Lung (tissue), 12 donors: Measurements from ENCODE around the gene ZBTB21. TPM values are rescaled to one million over a fixed set of nuclear protein-coding genes. Genes with fewer than 3 reads are reported as not detected.
A peak's percentile ranks its signal among the peaks of the same experiment; 100 is the strongest.
"Not testable (repeated sequence)": the region's sequence is repeated elsewhere in the genome, so short reads cannot be mapped to it uniquely, and the experiment has no call there.

Experiments used
- ATAC-seq: fragments of 200-7000 bp; cut with Tn5 transposase; one replicate; pipeline ENCODE4 v1.9.1; 2020; ENCODE audit warnings: moderate number of reproducible peaks; ENCODE audit not compliant: insufficient read depth, low FRiP score
- DNase-seq, 3 donors: peaks; one replicate each; pipeline ENCODE4 v3.0.0-alpha.2; 2013 to 2017
- H3K27ac ChIP-seq, 2 donors: one replicate each; pipeline ENCODE4 v1.5.1; 2013; ENCODE audit warnings: mild to moderate bottlenecking in 2 of 2, moderate library complexity in 2 of 2, control low read depth in 1 of 2, inconsistent platforms in 1 of 2, low read depth in 1 of 2, low read length in 1 of 2
- H3K27me3 ChIP-seq, 3 donors: one replicate each; pipeline ENCODE4 v1.5.1; 2013; ENCODE audit warnings: low read length in 2 of 3; ENCODE audit not compliant: control insufficient read depth in 3 of 3, insufficient read depth in 3 of 3
- H3K36me3 ChIP-seq, 4 donors: one replicate each; pipeline ENCODE4 v1.5.1; 2013; ENCODE audit warnings: low read length in 4 of 4, mild to moderate bottlenecking in 1 of 4, moderate library complexity in 1 of 4; ENCODE audit not compliant: control insufficient read depth in 4 of 4, insufficient read depth in 4 of 4
- H3K4me1 ChIP-seq, 5 donors: one replicate each; pipeline ENCODE4 v1.5.1; 2013; ENCODE audit warnings: low read length in 5 of 5, mild to moderate bottlenecking in 2 of 5, moderate library complexity in 1 of 5; ENCODE audit not compliant: control insufficient read depth in 5 of 5, insufficient read depth in 5 of 5
- H3K4me3 ChIP-seq: one replicate; pipeline ENCODE4 v1.5.1; 2013; ENCODE audit warnings: mild to moderate bottlenecking, control low read depth, moderate library complexity
- H3K9ac ChIP-seq, 2 donors: one replicate each; pipeline ENCODE4 v1.5.1; 2013; ENCODE audit warnings: low read length in 2 of 2, control low read depth in 1 of 2; ENCODE audit not compliant: insufficient read depth in 1 of 2
- H3K9me3 ChIP-seq, 4 donors: one replicate each; pipeline ENCODE4 v1.5.1; 2013; ENCODE audit warnings: low read length in 3 of 4, mild to moderate bottlenecking in 1 of 4, moderate library complexity in 1 of 4; ENCODE audit not compliant: control insufficient read depth in 4 of 4, insufficient read depth in 3 of 4
- CTCF ChIP-seq: IDR thresholded peaks from 2 replicates; pipeline ENCODE4 v1.5.1; 2012; ENCODE audit warnings: mild to moderate bottlenecking; ENCODE audit errors: control extremely low read depth, extremely low read depth
- WGBS, 2 donors: extraction: QIAGEN DNeasy Blood & Tissue Kit; methylation state at CpG; one replicate each; pipeline ENCODE4 v1.1.7; 2013; 5-methylcytosine and 5-hydroxymethylcytosine counted together
- polyA plus RNA-seq, 2 donors: library from polyadenylated mRNA; stranded (reverse); fragments of 200-250 nt; gene quantifications; one replicate each; pipeline ENCODE4 v1.2.1, GENCODE V29; 2013
- total RNA-seq, 2 donors: library from RNA; depleted of rRNA in 1 of 2; stranded (reverse); fragments of >200 nt in 1 of 2; gene quantifications; one replicate each; pipeline ENCODE4 v1.2.1, GENCODE V29; 2014 to 2021
- donor health status: control.
- donor health status: control.
- donor health status: Bipolar disorder and iron deficiency.
- donor health status: healthy.
- donor health status: DM: yes; HTN: yes; CAD: no.

Gene ZBTB21
- total and polyA plus RNA-seq, 4 donors = 3.2 to 15.4 (median 7.5) TPM

GRCh38 chr21:41952568-41953248 is 57.5 kb downstream of the ZBTB21 start:
- Histone ChIP-seq H3K9me3 (no peaks in the 10 kb centered on the region), H3K27me3 (no peaks in the 10 kb centered on the region), H3K9ac (peak overlapping the region in 1 of 2 donors; percentile 49), H3K36me3 (no peaks in the 10 kb centered on the region), H3K4me3 (peak overlapping the region; percentile 72), H3K27ac (peak overlapping the region; percentile 20 to 42), H3K4me1 (peaks cover 0 to 31% (median 20%) of the 10 kb centered on the region in 5 donors)
- ATAC-seq (no peak), DNase-seq (no peak)
- WGBS, 2 donors = 25 to 39% methylated on average over 30 of the region's 30 CpGs
- no peak for TF ChIP-seq CTCF

DNA sequence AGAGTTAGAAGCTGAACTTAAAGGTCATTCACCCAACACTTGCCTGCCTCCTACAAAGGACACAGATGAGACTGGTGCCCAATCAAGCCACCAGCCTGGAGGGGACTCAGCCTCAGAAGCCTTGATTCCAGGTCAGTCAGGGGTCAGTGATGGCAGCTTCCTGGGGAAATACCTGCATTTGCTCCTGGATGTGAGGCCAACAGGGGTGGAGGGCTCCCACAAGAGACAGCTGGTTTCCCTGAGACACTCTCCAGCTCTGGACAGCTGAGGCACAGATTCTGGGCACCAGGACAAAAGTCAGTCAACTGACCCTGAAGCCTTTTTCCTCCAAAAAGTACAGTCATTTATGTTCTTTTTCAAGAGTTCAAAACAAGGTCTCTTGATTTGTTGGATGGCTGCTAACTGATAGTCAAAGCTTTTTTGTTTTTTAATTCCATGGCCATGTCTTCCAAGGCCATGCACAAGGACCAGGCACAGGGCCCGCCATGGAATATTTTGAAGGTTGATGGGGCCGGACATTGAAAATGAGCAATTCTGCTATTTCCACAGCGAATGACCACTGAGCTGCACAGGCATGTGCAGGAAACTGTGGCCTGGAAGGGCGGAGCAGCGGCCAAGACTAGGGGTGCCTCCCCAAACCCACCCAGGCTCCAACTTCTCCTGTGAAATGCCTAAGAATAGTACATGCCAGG is 58.1 kb downstream of the ZBTB21 start:
- peaks cover 0 to 26% (median 18%) of the 10 kb centered on the region in 5 donors for H3K4me1 ChIP-seq
- no peak for TF ChIP-seq CTCF
- no peaks in the 10 kb centered on the region for H3K27me3 ChIP-seq
- H3K27ac ChIP-seq = no peak overlapping the region
- 81 to 89% methylated on average over 5 of the region's 5 CpGs for WGBS, 2 donors
- DNase-seq (no peak), ATAC-seq (no peak)
- no peak overlapping the region for H3K4me3 ChIP-seq
- no peak overlapping the region for H3K9ac ChIP-seq
- no peaks in the 10 kb centered on the region for H3K9me3 ChIP-seq
- no peaks in the 10 kb centered on the region for H3K36me3 ChIP-seq

GRCh38 chr21:41950941-41951351 is 59.2 kb downstream of the ZBTB21 start:
- Histone ChIP-seq H3K4me3 (no peak overlapping the region), H3K4me1 (peaks cover 0 to 22% (median 17%) of the 10 kb centered on the region in 5 donors), H3K27me3 (no peaks in the 10 kb centered on the region), H3K9ac (no peak overlapping the region), H3K27ac (no peak overlapping the region), H3K9me3 (no peaks in the 10 kb centered on the region), H3K36me3 (no peaks in the 10 kb centered on the region)
- DNase-seq (no peak), ATAC-seq (no peak)
- no peak for TF ChIP-seq CTCF
- 90 to 97% methylated on average over 14 of the region's 14 CpGs for WGBS, 2 donors

DNA sequence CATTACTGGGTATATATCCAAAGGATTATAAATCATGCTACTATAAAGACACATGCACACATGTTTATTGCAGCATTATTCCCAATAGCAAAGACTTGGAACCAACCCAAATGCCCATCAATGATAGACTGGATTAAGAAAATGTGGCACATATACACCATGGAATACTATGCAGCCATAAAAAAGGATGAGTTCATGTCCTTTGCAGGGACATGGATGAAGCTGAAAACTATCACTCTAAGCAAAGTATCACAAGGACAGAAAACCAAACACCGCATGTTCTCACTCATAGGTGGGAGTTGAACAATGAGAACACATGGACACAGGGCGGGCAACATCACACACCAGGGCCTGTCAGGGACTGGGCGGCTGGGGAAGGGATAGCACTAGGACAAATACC is 60.5 kb downstream of the ZBTB21 start:
- 97 to 100% methylated on average over 3 of the region's 3 CpGs for WGBS, 2 donors
- not testable (repeated sequence) for ATAC-seq, H3K27ac ChIP-seq, H3K9me3 ChIP-seq, H3K27me3 ChIP-seq, H3K9ac ChIP-seq, H3K4me3 ChIP-seq, DNase-seq, H3K36me3 ChIP-seq
- H3K4me1 ChIP-seq = peaks cover 0 to 22% (median 17%) of the 10 kb centered on the region in 5 donors
